Hepatocyte (in vitro differentiated cells): ENCODE data around the gene HSPA4.

ENCODE experiments used
- CTCF ChIP-seq: fragments of 200-600 bp; sonication (generic); IDR thresholded peaks from 2 replicates; pipeline ENCODE4 v1.5.1; 2016; ENCODE audit warnings: antibody characterized with exemption, mild to moderate bottlenecking; ENCODE audit not compliant: poor library complexity
- EZH2 ChIP-seq: fragments of 200-600 bp; sonication (generic); IDR thresholded peaks from 2 replicates; pipeline ENCODE4 v1.6.1; 2016; ENCODE audit warnings: antibody characterized with exemption, mild to moderate bottlenecking, borderline replicate concordance

DNA sequence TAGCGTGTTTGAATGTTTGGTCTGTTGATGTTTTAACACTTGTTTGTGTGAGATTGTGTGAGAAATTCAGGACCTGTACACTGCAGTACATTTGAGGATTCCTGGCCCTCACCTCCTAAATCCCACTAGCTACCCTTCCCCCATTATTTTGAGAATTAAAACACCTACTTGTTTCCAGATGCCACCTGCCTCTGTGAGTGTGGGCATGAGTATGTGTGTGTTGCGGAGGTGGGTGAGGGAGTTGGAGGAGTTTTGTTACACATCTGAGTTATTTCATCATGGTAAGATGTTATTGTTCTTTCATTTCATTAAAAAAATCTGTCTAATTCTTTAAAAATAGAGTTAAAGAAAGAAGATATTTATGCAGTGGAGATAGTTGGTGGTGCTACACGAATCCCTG is 36.3 kb downstream of the HSPA4 start:
- no peak for TF ChIP-seq CTCF
- no peak for TF ChIP-seq EZH2
